Measurements from ENCODE around the gene SYPL2.

- no peak for TF ChIP-seq CTCF (IDR thresholded peaks at IDR 0.05; ENCODE audit: borderline replicate concordance, extremely low read depth, low read length, poor library complexity, severe bottlenecking)
- no peak for TF ChIP-seq EZH2 (IDR thresholded peaks at IDR 0.05; ENCODE audit: borderline replicate concordance, low read depth, low read length, severe bottlenecking)
Observed at GRCh38 chr1:109521002-109521951, 54.9 kb downstream of the SYPL2 start.
